Measurements from ENCODE around the gene LIN7B. TPM values are rescaled to one million over a fixed set of nuclear protein-coding genes. Genes with fewer than 3 reads are reported as not detected.
A peak's percentile ranks its signal among the peaks of the same experiment; 100 is the strongest.

LIN7B gene
- total and polyA plus RNA-seq, 2 of the 13 experiments (the other 11 are each of a cell fraction or from before 2014, with no cell fraction given), result 5.3 to 7.6 TPM

- TF ChIP-seq ZNF512B (CRISPR knock-in tag; IDR thresholded peaks at IDR 0.05; ENCODE audit: borderline replicate concordance) (no peak), NFATC3 (CRISPR knock-in tag; IDR thresholded peaks at IDR 0.05) (no peak), FOXK1 (CRISPR knock-in tag; IDR thresholded peaks at IDR 0.05; ENCODE audit: borderline replicate concordance, low read depth) (peak; percentile 34; the same call in 1 of the 2 replicates), RXRA (CRISPR knock-in tag; IDR thresholded peaks at IDR 0.05) (0 out of 2 replicates have a peak, but pooled peaks have one; percentile 19), ZNF546 (CRISPR knock-in tag; conservative IDR thresholded peaks at IDR 0.05) (no peak), POLR2G (IDR thresholded peaks at IDR 0.05; ENCODE audit: low read depth, low read length) (no peak), EHMT2 (IDR thresholded peaks at IDR 0.05; ENCODE audit: borderline replicate concordance, low read depth, low read length) (no peak), ZNF274 (CRISPR knock-in tag; IDR thresholded peaks at IDR 0.05) (no peak), GATAD1 (CRISPR knock-in tag; IDR thresholded peaks at IDR 0.05) (no peak), REPIN1 (CRISPR knock-in tag; IDR thresholded peaks at IDR 0.05; ENCODE audit: borderline replicate concordance, low read depth) (no peak), THYN1 (CRISPR knock-in tag; IDR thresholded peaks at IDR 0.05; ENCODE audit: borderline replicate concordance, low read depth) (no peak), TAF15 (IDR thresholded peaks at IDR 0.05; ENCODE audit: low read depth, low read length, poor library complexity, severe bottlenecking) (no peak), POLR2A (IDR thresholded peaks at IDR 0.05; ENCODE audit: insufficient read depth in 1 of 2, low read depth in 2 of 2, low read length in 2 of 2) (peak; percentile 10 to 47; a peak in 1 of 4 replicates), ZNF672 (CRISPR knock-in tag; IDR thresholded peaks at IDR 0.05) (no peak), U2AF1 (optimal IDR thresholded peaks at IDR 0.05; ENCODE audit: low read depth, low read length) (no peak), DR1 (CRISPR knock-in tag; IDR thresholded peaks at IDR 0.05) (no peak), ZNF564 (CRISPR knock-in tag; IDR thresholded peaks at IDR 0.05) (no peak), PAF1 (CRISPR knock-in tag; IDR thresholded peaks at IDR 0.05) (no peak), HINFP (CRISPR knock-in tag; IDR thresholded peaks at IDR 0.05; ENCODE audit: low read depth) (no peak), ZNF510 (CRISPR knock-in tag; IDR thresholded peaks at IDR 0.05; ENCODE audit: low read depth) (no peak), GLMP (CRISPR knock-in tag; IDR thresholded peaks at IDR 0.05; ENCODE audit: borderline replicate concordance) (no peak), SMAD1 (CRISPR knock-in tag; IDR thresholded peaks at IDR 0.05; ENCODE audit: borderline replicate concordance, low read depth) (no peak), ZNF282 (IDR thresholded peaks at IDR 0.05; ENCODE audit: partially characterized antibody) (no peak)
Measured at GRCh38 chr19:49114630-49115363, 627 bp downstream of the LIN7B start (continued).

All from HepG2 (cell line).